NCI-H1694 (cell line): ENCODE results near the gene MYPOP.
A peak's percentile ranks its signal among the peaks of the same experiment; 100 is the strongest.

Source experiments
- DNase-seq: peaks from one replicate; lab custom pipeline; 2025; lab: John Stamatoyannopoulos, UW

MYPOP gene

DNA sequence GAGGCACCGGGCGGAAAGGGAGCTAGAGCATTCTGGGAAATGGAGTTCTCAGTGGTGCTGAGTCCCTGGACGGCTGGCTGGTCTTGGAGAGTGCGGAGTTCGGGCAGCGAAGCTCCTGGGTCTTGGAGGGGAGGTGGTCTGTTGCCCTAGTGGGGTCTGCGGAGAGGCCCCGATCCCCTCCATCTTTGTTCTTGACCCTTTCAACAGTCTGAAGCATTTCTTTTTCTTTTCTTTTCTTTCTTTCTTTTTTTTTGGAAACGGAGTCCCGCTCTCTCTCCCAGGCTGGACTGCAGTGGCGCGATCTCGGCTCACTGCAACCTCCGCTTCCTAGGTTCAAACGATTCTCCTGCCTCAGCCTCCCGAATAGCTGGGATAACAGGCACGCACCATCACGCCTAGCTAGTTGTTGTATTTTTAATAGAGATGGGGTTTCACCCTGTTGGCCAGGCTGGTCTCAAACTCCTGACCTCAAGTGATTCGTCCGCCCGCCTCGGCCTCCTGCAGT, 39.0 kb downstream of the MYPOP start:
- DNase-seq: no peak

DNA sequence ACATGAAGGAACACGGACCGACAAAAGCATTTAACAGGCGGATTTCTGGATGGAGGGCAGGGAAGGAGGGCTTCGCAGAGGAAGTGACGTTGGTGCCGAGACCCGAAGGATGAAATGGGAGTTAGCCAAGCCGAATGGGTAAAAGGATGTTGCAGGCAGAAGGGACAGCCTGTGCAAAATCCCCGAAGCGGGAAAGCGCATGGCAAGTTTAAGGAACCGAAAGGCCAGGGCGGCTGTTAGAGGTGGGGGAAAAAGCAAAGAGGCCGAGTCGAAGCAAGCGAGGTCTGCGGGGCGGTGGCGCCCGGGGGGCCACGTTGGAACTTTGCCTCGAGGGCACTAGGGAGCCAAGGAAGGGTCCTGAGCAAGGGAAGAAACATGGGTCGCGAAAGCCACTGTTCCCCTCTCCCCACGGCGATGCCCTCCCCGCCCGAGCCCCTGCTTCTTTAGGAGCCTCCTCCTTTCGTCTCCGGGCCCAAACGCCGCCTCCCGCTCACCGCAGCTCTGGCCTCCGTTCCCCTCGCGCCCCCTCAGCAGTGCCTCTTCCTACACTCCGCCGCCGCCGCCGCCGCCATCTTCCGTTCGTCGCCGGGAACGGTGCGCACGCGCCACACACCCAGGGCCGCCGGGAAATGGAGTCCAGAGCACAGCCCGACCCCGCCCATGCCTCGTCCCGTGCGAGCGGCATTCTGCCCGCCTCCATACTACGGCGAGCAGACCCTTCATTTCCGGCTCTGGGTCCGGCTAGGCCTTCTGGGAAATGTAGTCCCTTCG, 39.7 kb downstream of the MYPOP start, which contains the start of gene SYMPK:
SYMPK (minus strand) TSS at position 584 of the 771 bp plus-strand sequence. CDS start 8,652 bp downstream, outside the sequence.
- DNase-seq: peak; percentile 97

DNA sequence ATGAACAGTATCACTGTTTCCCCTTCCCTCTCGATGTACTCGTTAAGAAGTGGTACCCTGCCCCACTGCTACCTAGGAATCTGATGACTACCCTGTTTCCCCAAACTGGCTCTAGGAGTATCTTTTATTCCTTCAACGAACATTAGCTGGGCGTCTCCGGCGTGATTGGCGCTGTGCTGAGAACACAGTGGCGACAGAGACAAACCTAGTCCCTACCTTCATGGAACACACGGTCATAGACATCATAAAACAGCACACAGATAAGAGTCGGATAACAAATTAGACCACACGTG, 40.2 kb downstream of the MYPOP start:
- no peak for DNase-seq

DNA sequence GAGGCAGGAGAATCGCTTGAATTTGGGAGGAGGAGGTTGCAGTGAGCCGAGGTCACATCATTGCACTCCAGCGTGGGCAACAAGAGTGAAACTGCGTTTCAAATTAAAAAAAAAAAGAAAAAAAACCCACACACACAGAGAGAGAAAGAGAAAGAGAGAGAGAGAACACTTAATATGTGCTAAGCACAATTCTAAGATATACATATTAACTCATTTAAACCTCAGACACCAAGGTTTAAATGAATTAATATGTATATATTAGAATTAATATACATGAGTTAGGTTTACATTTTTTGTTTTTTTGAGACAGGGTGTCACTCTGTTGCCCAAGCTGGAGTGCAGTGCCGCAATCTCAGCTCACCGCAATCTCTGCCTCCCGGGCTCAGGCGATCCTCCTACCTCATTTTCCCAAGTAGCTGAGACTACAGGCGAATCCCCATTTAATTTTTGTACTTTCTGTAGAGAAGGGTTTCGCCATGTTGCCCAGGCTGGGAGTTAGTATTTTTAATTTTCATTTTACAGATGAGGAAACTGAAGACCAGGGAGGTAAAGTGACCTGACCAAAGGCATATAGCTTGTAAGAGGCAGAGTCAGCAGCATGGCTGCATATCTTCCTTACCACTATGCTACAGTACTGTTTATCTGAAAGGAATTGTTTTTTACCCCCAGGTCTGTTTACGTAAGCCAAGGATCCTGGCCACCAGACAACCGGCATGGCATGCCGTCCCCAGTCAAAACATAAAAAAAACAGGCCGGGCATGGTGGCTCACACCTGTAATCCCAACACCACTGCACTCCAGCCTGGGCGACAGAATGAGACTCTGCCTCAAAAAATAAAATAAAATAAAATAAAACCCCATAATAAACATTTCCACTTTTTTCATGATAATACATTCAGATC, 41.8 kb downstream of the MYPOP start:
- no peak for DNase-seq

DNA sequence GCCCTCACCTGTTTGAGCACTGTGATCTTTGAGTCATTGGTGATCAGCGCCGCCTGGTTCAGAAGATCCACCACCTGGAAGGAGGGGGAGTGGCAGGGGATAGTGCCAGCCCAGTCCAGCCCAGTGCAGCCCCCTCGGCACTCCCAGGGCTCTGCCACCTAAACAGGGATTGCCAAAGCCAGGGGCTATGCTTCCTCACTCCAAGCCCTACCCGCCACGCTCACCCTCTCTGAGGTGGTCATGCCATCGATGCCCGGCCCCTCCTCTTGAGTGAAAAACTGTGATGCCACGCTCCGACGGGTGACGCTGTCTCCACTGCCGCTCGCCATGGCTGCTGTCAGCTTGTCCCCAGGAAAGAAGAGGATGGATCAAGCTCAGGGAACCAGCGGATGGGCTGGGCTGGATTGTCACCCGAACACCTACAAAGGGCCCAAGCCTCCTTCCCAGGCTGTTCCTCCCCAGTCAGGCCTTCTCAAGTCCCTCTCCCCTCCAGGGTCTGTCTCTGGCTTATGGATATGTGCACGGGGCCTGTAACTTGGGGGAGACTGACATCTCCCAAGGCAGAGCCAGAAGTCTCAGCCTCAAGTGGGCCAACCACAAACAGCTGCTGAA, 48.1 kb downstream of the MYPOP start:
- DNase-seq: no peak

DNA sequence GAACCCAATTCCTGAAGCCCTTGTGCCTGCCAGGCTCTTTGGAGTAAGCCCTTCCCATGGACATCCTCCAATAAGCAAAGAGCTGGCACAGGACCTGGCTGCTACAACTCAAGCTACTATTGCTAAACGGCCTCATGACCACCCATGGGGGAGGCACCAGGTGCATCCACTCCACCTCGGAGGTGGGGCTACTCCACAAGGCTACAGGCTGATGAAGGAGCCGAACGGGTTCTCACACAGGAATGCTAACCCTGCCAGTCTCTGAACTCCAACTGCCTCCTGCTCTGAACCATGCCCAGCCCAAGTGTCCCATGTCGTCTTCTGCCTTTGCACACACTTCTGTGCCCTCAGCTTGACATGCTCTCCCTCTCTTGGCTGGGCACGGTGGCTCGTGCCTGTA, 49.4 kb downstream of the MYPOP start:
- DNase-seq: no peak

DNA sequence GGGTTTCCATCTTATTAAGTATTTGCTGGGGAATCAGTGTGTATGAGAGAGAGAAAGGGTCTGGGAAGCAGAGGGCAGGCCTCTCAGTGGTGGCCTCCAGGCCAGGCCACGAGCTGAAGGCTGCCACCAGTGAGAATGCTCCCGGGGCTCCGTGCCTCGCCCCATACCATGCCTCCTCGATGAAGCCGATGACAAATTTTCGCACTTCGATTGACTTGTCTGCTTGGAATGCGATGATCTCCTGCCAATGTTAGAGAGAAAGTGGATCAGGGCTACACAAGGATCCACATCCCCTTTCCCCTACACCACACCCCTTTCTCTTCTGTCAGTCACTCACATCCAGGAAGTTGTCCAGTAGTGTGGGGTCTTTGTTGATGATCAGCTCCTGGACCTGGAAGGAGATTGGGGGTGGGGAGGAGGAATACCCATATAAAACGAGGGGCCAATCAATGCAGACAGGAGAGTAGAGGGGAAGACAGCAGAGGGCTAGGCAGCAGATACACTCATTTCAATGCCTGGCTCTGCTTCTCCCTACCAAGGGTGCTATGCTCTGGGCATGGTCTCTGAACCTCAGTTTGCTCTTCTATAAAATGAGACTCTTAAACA, 50.2 kb downstream of the MYPOP start:
- DNase-seq: no peak

DNA sequence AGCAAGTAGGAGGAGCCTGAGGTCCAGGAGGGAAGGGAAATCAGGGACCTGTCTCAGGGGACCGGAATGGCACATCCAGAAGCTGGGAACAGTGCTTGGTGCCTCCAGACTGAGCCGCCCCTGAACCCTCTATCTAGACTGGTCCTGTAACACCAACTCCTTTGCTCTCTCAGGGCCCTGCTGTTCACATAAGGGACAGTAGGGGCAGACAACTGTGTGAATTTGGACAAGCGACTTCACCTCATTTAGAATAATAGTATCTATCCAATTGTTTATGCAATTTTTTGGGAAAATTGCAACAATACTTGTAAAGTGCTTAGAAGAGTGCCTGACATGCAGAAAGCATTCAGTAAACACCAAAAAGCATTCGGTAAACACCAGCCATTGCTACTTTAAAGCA, 53.5 kb downstream of the MYPOP start:
- DNase-seq: no peak

DNA sequence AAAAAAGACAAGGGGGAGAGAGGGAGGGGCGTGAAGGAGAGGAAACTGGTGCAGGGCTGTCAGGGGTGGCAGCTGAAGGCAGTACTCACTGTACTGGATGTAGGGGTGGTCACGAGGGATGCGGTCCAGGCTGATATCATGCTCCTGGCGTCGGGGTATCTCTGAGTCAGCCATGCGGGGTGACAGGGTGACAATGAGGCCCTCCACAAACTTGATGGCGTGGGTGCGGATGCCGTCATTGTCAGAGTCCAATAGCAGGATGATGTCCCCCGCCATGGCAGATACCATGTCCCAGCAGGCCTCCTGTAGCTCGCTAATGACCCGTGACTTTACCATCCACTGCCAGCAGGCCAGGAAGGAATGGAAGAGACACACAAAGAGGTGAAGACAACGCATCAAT, 54.8 kb downstream of the MYPOP start:
- no peak for DNase-seq

DNA sequence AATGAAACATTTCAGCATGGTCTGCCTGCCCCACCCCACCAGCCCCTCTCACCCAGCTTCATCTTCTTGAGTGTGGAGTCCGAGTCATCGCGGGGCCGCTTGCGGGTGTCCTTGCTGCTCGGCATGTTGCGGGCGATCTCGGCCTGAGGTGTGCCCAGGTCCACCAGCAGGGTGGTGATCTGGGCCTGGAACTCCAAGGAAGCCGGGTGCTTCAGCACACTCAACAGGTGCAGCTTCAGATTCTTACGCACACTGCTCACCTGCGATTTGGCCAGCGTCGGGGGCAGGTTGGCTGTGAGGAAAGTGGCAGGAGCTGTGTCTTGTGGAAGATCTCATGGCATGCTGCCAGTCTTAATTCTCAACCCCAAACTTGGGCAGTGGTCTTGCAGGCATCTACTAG, 60.2 kb downstream of the MYPOP start:
- no peak for DNase-seq
